Gastrocnemius medialis (tissue), 4 donors: ENCODE measurements around the gene HSD17B3. TPM values are rescaled to one million over a fixed set of nuclear protein-coding genes. Genes with fewer than 3 reads are reported as not detected.
"Not testable (repeated sequence)": the region's sequence is repeated elsewhere in the genome, so short reads cannot be mapped to it uniquely, and the experiment has no call there.

ENCODE experiments used
- ATAC-seq, 2 donors: fragments of 150-250 bp; one replicate each; pipeline ENCODE4 v1.9.1; 2016
- DNase-seq, 2 donors: peaks; one replicate each; pipeline ENCODE4 v3.0.0-alpha.2; 2019
- H3K27ac ChIP-seq, 4 donors: fragments of 200-600 bp; sonication (generic); 1 replicate in 1 of 4; 2 replicates in 3 of 4; pipeline ENCODE4 v1.5.1; 2016 to 2018; ENCODE audit warnings: mild to moderate bottlenecking in 2 of 4, moderate library complexity in 1 of 4
- H3K27me3 ChIP-seq, 3 donors: fragments of 200-600 bp; sonication (generic) in 2 of 3; 1 replicate in 1 of 3; 2 replicates in 2 of 3; pipeline versions ENCODE4 v1.5.1 to v1.6.0; 2016 to 2019; ENCODE audit warnings: mild to moderate bottlenecking in 1 of 3, moderate library complexity in 1 of 3
- H3K36me3 ChIP-seq, 2 donors: fragments of 200-600 bp; sonication (generic) in 1 of 2; one replicate each; pipeline ENCODE4 v1.5.1; 2017 to 2018
- H3K4me1 ChIP-seq, 2 donors: fragments of 200-600 bp; sonication (generic) in 1 of 2; one replicate each; pipeline ENCODE4 v1.5.1; 2016 to 2017; ENCODE audit warnings: mild to moderate bottlenecking in 2 of 2
- H3K4me3 ChIP-seq, 4 donors: fragments of 200-600 bp; sonication (generic) in 3 of 4; 1 replicate in 1 of 4; 2 replicates in 3 of 4; pipeline ENCODE4 v1.5.1; 2016 to 2019; ENCODE audit warnings: mild to moderate bottlenecking in 2 of 4
- H3K9me3 ChIP-seq, 3 donors: fragments of 200-600 bp; sonication (generic) in 2 of 3; 1 replicate in 1 of 3; 2 replicates in 2 of 3; pipeline ENCODE4 v1.5.1; 2016 to 2019
- POLR2A ChIP-seq, 2 donors: fragments of 450-650 bp; IDR thresholded peaks; one replicate each; pipeline ENCODE4 v1.6.1; 2017; ENCODE audit warnings: antibody characterized with exemption in 2 of 2, mild to moderate bottlenecking in 2 of 2, moderate library complexity in 2 of 2
- in situ Hi-C, 4 donors: fragments of 200-750 bp; cut with MboI; loops; one replicate each; pipeline versions ENCODE4 v1.15.0 to v1.8.0; 2017; ENCODE audit warnings: low sequenced_read_pairs in 4 of 4
- intact Hi-C: fragments of 100-400 bp; cut with DNase I; formaldehyde crosslinking; loops from one replicate; pipeline ENCODE4 v1.15.1; 2023; ENCODE audit warnings: low total_unique reads
- total RNA-seq, 4 donors: library from RNA; depleted of rRNA; stranded (reverse); fragments of >200 nt; gene quantifications; one replicate each; pipeline versions ENCODE4 v1.1.0 to v1.2.3, GENCODE V29; 2016
- TF ChIP-seq, protein P1 (sequence below), 5 experiments: fragments of 450-650 bp in 3 of 5; fragments of 200-600 bp in 2 of 5; sonication (generic) in 2 of 5; IDR thresholded peaks in 4 of 5; conservative IDR thresholded peaks in 1 of 5; 1 replicate in 4 of 5; 2 replicates in 1 of 5; pipeline ENCODE4 v1.5.1; 2016 to 2019; ENCODE audit warnings: antibody characterized with exemption in 5 of 5, mild to moderate bottlenecking in 3 of 5, moderate library complexity in 3 of 5

The HSD17B3 gene
- total RNA-seq, 4 donors from 2014 or later = not detected

DNA sequence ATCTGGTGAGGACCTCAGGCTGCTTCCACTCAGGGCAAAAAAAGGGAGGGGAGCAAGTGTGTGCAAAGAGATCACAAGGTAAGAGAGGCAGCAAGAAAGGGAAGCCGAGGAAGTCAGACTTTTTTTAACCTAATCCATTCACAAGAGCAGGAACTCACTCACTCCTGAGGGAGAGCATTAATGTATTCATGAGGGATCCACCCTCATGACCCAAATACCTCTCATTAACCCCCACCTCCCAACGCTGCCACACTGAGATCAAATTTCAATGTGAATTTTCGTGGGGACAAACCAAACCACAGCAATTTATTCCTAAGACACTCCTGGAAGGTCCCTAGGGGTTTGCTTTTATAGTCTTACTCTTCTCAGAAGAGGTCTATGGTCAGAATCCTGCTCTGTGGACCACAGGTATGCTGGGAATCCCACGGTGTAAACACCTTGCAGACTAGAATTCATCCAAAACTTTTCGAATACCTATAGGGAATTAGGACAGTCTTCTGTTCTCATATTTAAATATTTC is 108.7 kb downstream of the HSD17B3 start:
- intact Hi-C loops (no loop called here), in situ Hi-C loops (no loop called here)
- no peak for ATAC-seq
- DNase-seq = no peak
- Histone ChIP-seq H3K9me3 (no peaks in the 10 kb centered on the region), H3K4me3 (no peak overlapping the region), H3K27ac (no peak overlapping the region), H3K36me3 (no peaks in the 10 kb centered on the region), H3K4me1 (no peaks in the 10 kb centered on the region), H3K27me3 (no peaks in the 10 kb centered on the region)
- TF ChIP-seq POLR2A (IDR thresholded peaks at IDR 0.05) = no peak
- TF ChIP-seq, protein P1, sequence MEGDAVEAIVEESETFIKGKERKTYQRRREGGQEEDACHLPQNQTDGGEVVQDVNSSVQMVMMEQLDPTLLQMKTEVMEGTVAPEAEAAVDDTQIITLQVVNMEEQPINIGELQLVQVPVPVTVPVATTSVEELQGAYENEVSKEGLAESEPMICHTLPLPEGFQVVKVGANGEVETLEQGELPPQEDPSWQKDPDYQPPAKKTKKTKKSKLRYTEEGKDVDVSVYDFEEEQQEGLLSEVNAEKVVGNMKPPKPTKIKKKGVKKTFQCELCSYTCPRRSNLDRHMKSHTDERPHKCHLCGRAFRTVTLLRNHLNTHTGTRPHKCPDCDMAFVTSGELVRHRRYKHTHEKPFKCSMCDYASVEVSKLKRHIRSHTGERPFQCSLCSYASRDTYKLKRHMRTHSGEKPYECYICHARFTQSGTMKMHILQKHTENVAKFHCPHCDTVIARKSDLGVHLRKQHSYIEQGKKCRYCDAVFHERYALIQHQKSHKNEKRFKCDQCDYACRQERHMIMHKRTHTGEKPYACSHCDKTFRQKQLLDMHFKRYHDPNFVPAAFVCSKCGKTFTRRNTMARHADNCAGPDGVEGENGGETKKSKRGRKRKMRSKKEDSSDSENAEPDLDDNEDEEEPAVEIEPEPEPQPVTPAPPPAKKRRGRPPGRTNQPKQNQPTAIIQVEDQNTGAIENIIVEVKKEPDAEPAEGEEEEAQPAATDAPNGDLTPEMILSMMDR (IDR thresholded peaks at IDR 0.05 in 4 of 5, conservative IDR thresholded peaks at IDR 0.05 in 1 of 5) = no peak

- intact Hi-C loops (no loop called here), in situ Hi-C loops (no loop called here)
- no peak overlapping the region for H3K4me3 ChIP-seq
- ATAC-seq (no peak), DNase-seq (no peak)
- H3K9me3 ChIP-seq = no peaks in the 10 kb centered on the region
- H3K4me1 ChIP-seq = no peaks in the 10 kb centered on the region
- no peak overlapping the region for H3K27ac ChIP-seq
- no peaks in the 10 kb centered on the region for H3K36me3 ChIP-seq
- TF ChIP-seq, protein P1 (IDR thresholded peaks at IDR 0.05 in 4 of 5, conservative IDR thresholded peaks at IDR 0.05 in 1 of 5) = no peak
- TF ChIP-seq POLR2A (IDR thresholded peaks at IDR 0.05) = no peak
- H3K27me3 ChIP-seq = no peaks in the 10 kb centered on the region
Measured at GRCh38 chr9:96192710-96193109, 109.3 kb downstream of the HSD17B3 start.

GRCh38 chr9:96189995-96190394 is 112.0 kb downstream of the HSD17B3 start:
- H3K27ac ChIP-seq = no peak overlapping the region
- no peak for TF ChIP-seq POLR2A (IDR thresholded peaks at IDR 0.05)
- TF ChIP-seq, protein P1 (IDR thresholded peaks at IDR 0.05 in 4 of 5, conservative IDR thresholded peaks at IDR 0.05 in 1 of 5) = no peak
- H3K4me3 ChIP-seq = no peak overlapping the region
- no peaks in the 10 kb centered on the region for H3K36me3 ChIP-seq
- ATAC-seq = no peak
- in situ Hi-C loops (no loop called here), intact Hi-C loops (no loop called here)
- peaks cover 0 to 14% (median 12%) of the 10 kb centered on the region in 3 donors for H3K27me3 ChIP-seq
- H3K4me1 ChIP-seq = no peaks in the 10 kb centered on the region
- no peak for DNase-seq
- no peaks in the 10 kb centered on the region for H3K9me3 ChIP-seq

DNA sequence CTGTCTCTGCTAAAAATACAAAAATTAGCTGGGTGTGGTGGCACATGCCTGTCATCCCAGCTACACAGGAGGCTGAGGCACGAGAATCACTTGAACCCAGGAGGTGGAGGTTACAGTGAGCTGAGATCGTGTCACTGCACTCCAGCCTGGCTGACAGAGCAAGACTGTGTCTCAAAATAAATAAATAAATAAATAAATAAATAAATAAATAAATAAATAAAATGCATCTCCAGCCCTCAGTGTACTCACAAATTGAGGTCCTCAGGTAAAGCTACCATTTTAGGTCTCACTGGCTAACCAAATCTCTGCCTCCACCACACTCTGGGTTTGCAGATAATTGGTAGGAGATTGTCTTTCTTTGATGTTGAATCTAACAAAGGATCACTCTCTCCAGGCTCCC is 112.4 kb downstream of the HSD17B3 start:
- H3K4me1 ChIP-seq, H3K4me3 ChIP-seq, H3K36me3 ChIP-seq, in situ Hi-C loops, ATAC-seq, DNase-seq, H3K9me3 ChIP-seq, intact Hi-C loops, H3K27ac ChIP-seq: not testable (repeated sequence)
- peaks cover 0 to 15% (median 12%) of the 10 kb centered on the region in 3 donors for H3K27me3 ChIP-seq

DNA sequence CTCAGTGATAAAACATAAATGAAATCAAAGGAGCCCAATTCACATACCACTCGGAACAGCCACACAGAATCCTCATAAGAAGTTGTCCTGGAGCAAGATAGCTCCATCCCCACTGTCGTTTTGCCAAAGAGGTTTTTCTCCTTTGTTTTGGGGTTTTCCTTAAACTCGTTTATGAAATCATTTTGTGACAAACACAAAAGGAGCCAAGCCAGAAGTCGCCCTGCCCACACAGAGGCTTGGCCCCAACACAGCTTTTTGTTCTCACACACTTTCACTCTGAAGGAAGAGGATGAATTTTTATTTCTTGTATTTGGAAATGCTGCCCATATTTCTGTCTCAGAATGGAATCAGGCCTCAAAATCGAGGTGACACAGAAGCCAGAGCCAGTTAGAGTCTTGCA is 113.4 kb downstream of the HSD17B3 start:
- H3K27ac ChIP-seq = no peak overlapping the region
- no peaks in the 10 kb centered on the region for H3K4me1 ChIP-seq
- intact Hi-C loops = no loop called here
- in situ Hi-C loops = no loop called here
- no peaks in the 10 kb centered on the region for H3K36me3 ChIP-seq
- H3K9me3 ChIP-seq = no peaks in the 10 kb centered on the region
- no peak overlapping the region for H3K4me3 ChIP-seq
- ATAC-seq = no peak
- DNase-seq = no peak
- H3K27me3 ChIP-seq = peaks cover 0 to 15% (median 12%) of the 10 kb centered on the region in 3 donors
- TF ChIP-seq, protein P1 (IDR thresholded peaks at IDR 0.05 in 4 of 5, conservative IDR thresholded peaks at IDR 0.05 in 1 of 5) = no peak
- no peak for TF ChIP-seq POLR2A (IDR thresholded peaks at IDR 0.05)
